Caco-2 (cell line): ENCODE results near the gene ALOX12. TPM values are rescaled to one million over a fixed set of nuclear protein-coding genes. Genes with fewer than 3 reads are reported as not detected.

Source experiments
- BruUV-seq: library from RNA; stranded (reverse); fragments of 400-500 nt; replicated peaks from 2 replicates; lab custom pipeline; 2021; lab: Mats Ljungman, UMichigan
- CTCF ChIA-PET: fragments of 300-600 bp; sonication (Branson Sonifier 250); formaldehyde crosslinking; loops from one replicate; lab custom pipeline; 2022; ENCODE audit warnings: antibody characterized with exemption; lab: Charles Lee
- POLR2A ChIA-PET: fragments of 300-600 bp; sonication (Branson Sonifier 250); formaldehyde crosslinking; loops from one replicate; lab custom pipeline; 2022; ENCODE audit warnings: antibody characterized with exemption; lab: Charles Lee
- DNase-seq, 2 experiments: peaks; one replicate each; pipeline versions ENCODE4 v3.0.0 to v3.0.0-alpha.2; 2020 to 2022
- H3K27me3 ChIP-seq: replicated peaks from 2 replicates; pipeline ENCODE4 v1.6.0; 2011; ENCODE audit warnings: low read length; ENCODE audit not compliant: control insufficient read depth, insufficient read depth
- H3K36me3 ChIP-seq: 2 replicates; pipeline ENCODE4 v1.5.1; 2011; ENCODE audit warnings: low read length; ENCODE audit not compliant: control insufficient read depth, insufficient read depth
- H3K4me1 ChIP-seq: fragments of 250-450 bp; sonication (Bioruptor Pico); 2 replicates; pipeline ENCODE4 v1.5.1; 2020; ENCODE audit warnings: mild to moderate bottlenecking
- H3K4me3 ChIP-seq: 2 replicates; pipeline ENCODE4 v1.5.1; 2011; ENCODE audit warnings: low read depth, mild to moderate bottlenecking, control low read depth, low read length
- H3K9me3 ChIP-seq: fragments of 250-450 bp; sonication (Bioruptor Pico); 2 replicates; pipeline ENCODE4 v1.5.1; 2020; ENCODE audit warnings: mild to moderate bottlenecking, moderate library complexity
- H3K27ac Mint-ChIP-seq: one replicate; pipeline ENCODE4 v1.8.0; 2022; ENCODE audit warnings: mixed read lengths; ENCODE audit not compliant: unreplicated experiment
- H3K27me3 Mint-ChIP-seq: one replicate; pipeline ENCODE4 v1.8.0; 2022; ENCODE audit warnings: mixed read lengths; ENCODE audit not compliant: insufficient read depth, unreplicated experiment
- H3K36me3 Mint-ChIP-seq: one replicate; pipeline ENCODE4 v1.8.0; 2022; ENCODE audit warnings: mild to moderate bottlenecking, mixed read lengths; ENCODE audit not compliant: insufficient read depth, unreplicated experiment
- H3K4me1 Mint-ChIP-seq: one replicate; pipeline ENCODE4 v1.8.0; 2022; ENCODE audit warnings: low read depth, mixed read lengths; ENCODE audit not compliant: unreplicated experiment
- H3K4me3 Mint-ChIP-seq: one replicate; pipeline ENCODE4 v1.8.0; 2022; ENCODE audit warnings: mild to moderate bottlenecking, moderate library complexity, mixed read lengths; ENCODE audit not compliant: unreplicated experiment
- H3K9me3 Mint-ChIP-seq: one replicate; pipeline ENCODE4 v1.8.0; 2022; ENCODE audit warnings: mixed read lengths; ENCODE audit not compliant: unreplicated experiment
- intact Hi-C: fragments of 100-400 bp; cut with micrococcal nuclease; formaldehyde crosslinking; loops from one replicate; pipeline ENCODE4 v1.10.0; 2022; ENCODE audit not compliant: unreplicated experiment
- total RNA-seq: library from RNA; stranded (reverse); gene quantifications from 2 replicates; pipeline ENCODE4 v1.2.3, GENCODE V29; 2022
- TF ChIP-seq, protein P1 (sequence below), 2 experiments: fragments of 200-600 bp in 1 of 2; IDR thresholded peaks; 1 replicate in 1 of 2; 2 replicates in 1 of 2; pipeline versions ENCODE4 v1.5.1 to v1.8.0; 2011 to 2022; ENCODE audit warnings: antibody characterized with exemption in 1 of 2, control low read depth in 1 of 2, inconsistent platforms in 1 of 2, low read depth in 1 of 2, low read length in 1 of 2, mild to moderate bottlenecking in 1 of 2, moderate library complexity in 1 of 2; ENCODE audit not compliant: insufficient read depth in 1 of 2, severe bottlenecking in 1 of 2, unreplicated experiment in 1 of 2

ALOX12 gene
- total RNA-seq, 1 experiment from 2014 or later, result not detected

DNA sequence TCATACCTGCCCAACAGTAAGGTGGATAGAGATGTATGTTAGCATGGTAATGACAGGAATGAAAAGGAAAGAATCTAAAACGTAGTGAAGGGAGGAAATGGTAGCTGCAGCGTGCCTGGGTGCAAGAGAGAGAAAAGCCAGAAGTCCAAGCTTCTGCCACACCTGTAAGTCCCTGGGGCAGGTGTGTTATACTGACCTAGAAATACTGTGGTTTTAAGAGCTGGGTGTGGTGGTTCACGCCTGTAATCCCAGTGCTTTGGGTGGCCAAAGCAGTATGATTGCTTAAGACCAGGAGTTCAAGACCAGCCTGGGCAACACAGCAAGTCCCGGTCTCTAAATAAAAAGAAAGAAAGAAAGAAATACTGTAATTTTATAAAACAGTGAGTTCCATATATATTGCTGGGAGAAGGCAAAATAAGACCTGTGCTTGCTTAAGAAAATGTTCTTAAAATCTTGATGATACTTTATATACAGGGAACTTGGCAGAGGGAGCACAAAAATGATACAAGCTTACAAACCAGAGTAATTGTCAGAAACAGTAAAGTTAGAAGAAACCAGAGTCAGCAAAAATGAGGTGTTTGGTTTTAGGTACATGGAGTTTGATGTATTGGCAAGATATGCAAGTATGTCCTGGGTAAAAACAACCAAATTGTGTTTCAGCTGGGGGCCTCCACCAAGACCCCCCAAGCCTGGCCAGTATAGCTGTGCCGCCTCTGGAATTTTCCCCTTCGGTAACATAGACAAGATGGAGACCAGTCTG is 6.6 kb downstream of the ALOX12 start:
- Mint-ChIP-seq H3K9me3 (no peaks in the 10 kb centered on the region), H3K4me3 (no peak overlapping the region), H3K27ac (no peak overlapping the region), H3K27me3 (no peaks in the 10 kb centered on the region), H3K36me3 (peaks cover 28% of the 10 kb centered on the region), H3K4me1 (no peaks in the 10 kb centered on the region)
- Histone ChIP-seq H3K36me3 (no peaks in the 10 kb centered on the region), H3K27me3 (no peaks in the 10 kb centered on the region), H3K4me1 (no peaks in the 10 kb centered on the region), H3K4me3 (no peak overlapping the region), H3K9me3 (no peaks in the 10 kb centered on the region)
- DNase-seq, result no peak
- BruUV-seq, result no TSS peak
- TF ChIP-seq, protein P1, sequence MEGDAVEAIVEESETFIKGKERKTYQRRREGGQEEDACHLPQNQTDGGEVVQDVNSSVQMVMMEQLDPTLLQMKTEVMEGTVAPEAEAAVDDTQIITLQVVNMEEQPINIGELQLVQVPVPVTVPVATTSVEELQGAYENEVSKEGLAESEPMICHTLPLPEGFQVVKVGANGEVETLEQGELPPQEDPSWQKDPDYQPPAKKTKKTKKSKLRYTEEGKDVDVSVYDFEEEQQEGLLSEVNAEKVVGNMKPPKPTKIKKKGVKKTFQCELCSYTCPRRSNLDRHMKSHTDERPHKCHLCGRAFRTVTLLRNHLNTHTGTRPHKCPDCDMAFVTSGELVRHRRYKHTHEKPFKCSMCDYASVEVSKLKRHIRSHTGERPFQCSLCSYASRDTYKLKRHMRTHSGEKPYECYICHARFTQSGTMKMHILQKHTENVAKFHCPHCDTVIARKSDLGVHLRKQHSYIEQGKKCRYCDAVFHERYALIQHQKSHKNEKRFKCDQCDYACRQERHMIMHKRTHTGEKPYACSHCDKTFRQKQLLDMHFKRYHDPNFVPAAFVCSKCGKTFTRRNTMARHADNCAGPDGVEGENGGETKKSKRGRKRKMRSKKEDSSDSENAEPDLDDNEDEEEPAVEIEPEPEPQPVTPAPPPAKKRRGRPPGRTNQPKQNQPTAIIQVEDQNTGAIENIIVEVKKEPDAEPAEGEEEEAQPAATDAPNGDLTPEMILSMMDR (IDR thresholded peaks at IDR 0.05; ENCODE audit: insufficient read depth in 1 of 2, low read depth in 1 of 2, low read length in 1 of 2, severe bottlenecking in 1 of 2, unreplicated experiment in 1 of 2), result no peak
- ChIA-PET POLR2A (no interaction called here), CTCF (interaction anchor here (0.6 to 2.4 kb wide), 2 partner anchors 88 to 148 kb away, joined by 3 to 9 read pairs; no protein-coding TSS in a partner anchor)
- intact Hi-C loops, result loop anchor here (10.0 kb wide), 1 partner anchor 338 kb away; no protein-coding TSS in a partner anchor

GRCh38 chr17:7003745-7004144 is 7.9 kb downstream of the ALOX12 start:
- no peak overlapping the region for H3K27ac Mint-ChIP-seq
- Histone ChIP-seq H3K36me3 (no peaks in the 10 kb centered on the region), H3K9me3 (no peaks in the 10 kb centered on the region), H3K4me1 (no peaks in the 10 kb centered on the region), H3K4me3 (no peak overlapping the region), H3K27me3 (no peaks in the 10 kb centered on the region)
- peaks cover 22% of the 10 kb centered on the region for H3K36me3 Mint-ChIP-seq
- no peaks in the 10 kb centered on the region for H3K27me3 Mint-ChIP-seq
- TF ChIP-seq, protein P1 (IDR thresholded peaks at IDR 0.05; ENCODE audit: insufficient read depth in 1 of 2, low read depth in 1 of 2, low read length in 1 of 2, severe bottlenecking in 1 of 2, unreplicated experiment in 1 of 2), result no peak
- no peak overlapping the region for H3K4me3 Mint-ChIP-seq
- intact Hi-C loops, result loop anchor here (1.0 to 10.0 kb wide), 2 partner anchors 90 to 339 kb away; no protein-coding TSS in a partner anchor
- BruUV-seq, result no TSS peak
- no peak for DNase-seq
- no peaks in the 10 kb centered on the region for H3K4me1 Mint-ChIP-seq
- ChIA-PET CTCF (interaction anchor here (2.4 kb wide), 1 partner anchor 90 kb away, joined by 9 read pairs; no protein-coding TSS in a partner anchor), POLR2A (no interaction called here)
- no peaks in the 10 kb centered on the region for H3K9me3 Mint-ChIP-seq

DNA sequence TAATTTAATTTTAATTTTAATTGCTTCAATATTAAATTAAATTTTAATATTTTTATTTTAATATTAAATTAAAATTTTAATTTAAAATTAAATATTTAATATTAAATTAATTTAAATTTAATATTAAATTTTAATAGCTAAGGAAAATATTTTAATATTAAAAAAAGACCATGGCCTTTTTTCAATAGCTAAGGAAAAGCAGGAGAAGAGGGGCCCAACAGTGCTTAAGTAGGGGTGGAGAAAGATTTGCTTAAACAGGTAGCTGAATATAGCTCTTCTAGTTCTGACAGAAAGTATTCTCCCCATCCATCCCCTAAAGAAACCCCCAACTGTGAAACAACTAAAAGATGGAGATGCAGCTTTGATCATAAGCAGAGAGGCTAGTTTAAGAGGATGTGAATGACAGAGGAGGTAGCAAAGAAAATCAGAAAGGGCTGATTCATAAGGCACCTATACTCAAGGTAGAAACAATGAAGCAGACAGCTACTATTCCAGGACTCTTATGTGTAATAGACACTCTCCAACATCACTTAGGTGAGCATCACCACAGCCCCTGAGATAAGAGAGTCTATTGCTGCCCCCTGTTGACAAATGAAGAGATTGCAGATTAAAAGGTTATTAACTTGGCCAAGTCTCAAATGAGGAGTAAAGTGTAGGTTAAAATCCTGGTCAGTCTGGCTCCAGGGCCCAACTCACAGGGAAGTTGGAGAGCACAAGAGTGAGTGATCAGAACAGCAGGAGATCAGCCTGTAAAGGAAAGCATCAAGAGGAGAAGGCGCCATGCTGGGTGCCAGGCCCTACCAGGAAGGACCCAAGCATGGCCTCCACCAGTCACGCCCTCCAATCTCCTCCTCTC is 8.8 kb downstream of the ALOX12 start:
- no peaks in the 10 kb centered on the region for H3K9me3 Mint-ChIP-seq
- DNase-seq, result peak in 1 of 2 experiments; percentile 62
- Histone ChIP-seq H3K4me3 (no peak overlapping the region), H3K27me3 (no peaks in the 10 kb centered on the region), H3K36me3 (no peaks in the 10 kb centered on the region), H3K4me1 (no peaks in the 10 kb centered on the region), H3K9me3 (no peaks in the 10 kb centered on the region)
- TF ChIP-seq, protein P1 (IDR thresholded peaks at IDR 0.05; ENCODE audit: insufficient read depth in 1 of 2, low read depth in 1 of 2, low read length in 1 of 2, severe bottlenecking in 1 of 2, unreplicated experiment in 1 of 2), result peak; percentile 27 to 34
- peaks cover 22% of the 10 kb centered on the region for H3K36me3 Mint-ChIP-seq
- CTCF ChIA-PET, result interaction anchor here (0.6 to 2.4 kb wide), 5 partner anchors 9 to 161 kb away, joined by 3 to 9 read pairs (median 4); partner anchors contain the start of gene ALOX12
- H3K4me3 Mint-ChIP-seq, result no peak overlapping the region
- no peaks in the 10 kb centered on the region for H3K4me1 Mint-ChIP-seq
- no peak overlapping the region for H3K27ac Mint-ChIP-seq
- intact Hi-C loops, result loop anchor here (1.0 to 10.0 kb wide), 2 partner anchors 91 to 340 kb away; no protein-coding TSS in a partner anchor
- H3K27me3 Mint-ChIP-seq, result no peaks in the 10 kb centered on the region
- no TSS peak for BruUV-seq
- POLR2A ChIA-PET, result interaction anchor here (0.7 kb wide), 1 partner anchor 485 kb away, joined by 4 read pairs; no protein-coding TSS in a partner anchor
